Ureter (tissue), 1 donor: ENCODE data around the gene DCANP1. TPM values are rescaled to one million over a fixed set of nuclear protein-coding genes. Genes with fewer than 3 reads are reported as not detected.
A peak's percentile ranks its signal among the peaks of the same experiment; 100 is the strongest.

ENCODE experiments used
- DNase-seq: peaks from one replicate; pipeline ENCODE4 v3.0.0-alpha.2; 2020; ENCODE audit warnings: low spot score
- total RNA-seq: library from RNA; stranded (reverse); gene quantifications from one replicate; pipeline ENCODE4 v1.2.4, GENCODE V29; 2023
- donor health status: DM: yes; HTN: yes; CAD: no.

The DCANP1 gene
- total RNA-seq, 1 donor from 2014 or later: not detected

- DNase-seq: no peak
These were observed 33.4 kb upstream of the DCANP1 start for GRCh38 chr5:135480511-135480910.

- no peak for DNase-seq
These were observed 31.8 kb upstream of the DCANP1 start for GRCh38 chr5:135478938-135479337.

GRCh38 chr5:135477613-135478066 is 30.5 kb upstream of the DCANP1 start:
- DNase-seq: no peak

- no peak for DNase-seq
These were observed 29.8 kb upstream of the DCANP1 start for GRCh38 chr5:135476615-135477581.

- no peak for DNase-seq
These were observed 27.0 kb upstream of the DCANP1 start for GRCh38 chr5:135473956-135474670.

GRCh38 chr5:135472141-135472540 is 25.0 kb upstream of the DCANP1 start:
- no peak for DNase-seq

GRCh38 chr5:135471726-135472125 is 24.6 kb upstream of the DCANP1 start:
- no peak for DNase-seq

GRCh38 chr5:135469911-135470310 is 22.8 kb upstream of the DCANP1 start:
- DNase-seq: no peak

GRCh38 chr5:135468541-135468940 is 21.4 kb upstream of the DCANP1 start:
- no peak for DNase-seq

GRCh38 chr5:135467871-135468485 is 20.8 kb upstream of the DCANP1 start:
- DNase-seq: no peak

GRCh38 chr5:135467051-135467625 is 20.0 kb upstream of the DCANP1 start:
- no peak for DNase-seq

GRCh38 chr5:135466178-135467050 is 19.3 kb upstream of the DCANP1 start:
- DNase-seq: peak; percentile 83

GRCh38 chr5:135465391-135466122 is 18.4 kb upstream of the DCANP1 start:
- DNase-seq: no peak

- DNase-seq: peak; percentile 54
These were observed 15.2 kb upstream of the DCANP1 start for GRCh38 chr5:135462304-135462703.

- DNase-seq: no peak
These were observed 14.5 kb upstream of the DCANP1 start for GRCh38 chr5:135461481-135462151.

- DNase-seq: no peak
These were observed 13.3 kb upstream of the DCANP1 start for GRCh38 chr5:135460246-135461033.

- peak; percentile 87 for DNase-seq
These were observed 11.8 kb upstream of the DCANP1 start for GRCh38 chr5:135458921-135459331.

GRCh38 chr5:135458356-135458755 is 11.2 kb upstream of the DCANP1 start:
- no peak for DNase-seq
